ENCODE results near the gene OXA1L.

Gene OXA1L

DNA sequence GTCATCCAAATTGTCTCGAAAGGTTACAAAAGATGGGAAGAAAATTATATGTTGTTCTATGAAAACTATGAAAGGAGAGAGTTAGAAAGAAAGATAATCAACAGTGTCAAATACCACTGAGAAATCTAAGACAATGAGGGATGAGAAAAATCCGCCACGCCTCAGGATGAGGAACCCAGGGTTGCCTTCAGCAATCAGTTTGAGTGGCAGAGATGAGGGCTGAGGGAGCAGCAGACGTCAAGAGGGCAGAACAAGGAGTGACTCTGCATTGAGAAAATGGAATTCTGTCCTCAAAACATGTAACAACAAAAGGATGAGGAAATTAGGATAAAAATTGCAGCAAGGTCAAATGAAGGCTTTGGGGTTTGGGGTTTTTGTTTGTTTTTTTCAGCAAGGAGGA, 18.3 kb upstream of the OXA1L start:
- Histone ChIP-seq H3K4me1 (ENCODE audit: control insufficient read depth, low read length) (peaks cover 23% of the 10 kb centered on the region), H3K79me2 (ENCODE audit: control insufficient read depth, low read length) (no peaks in the 10 kb centered on the region), H3F3A (ENCODE audit: control insufficient read depth, insufficient read depth) (peaks cover 6% of the 10 kb centered on the region), H3K27me3 (ENCODE audit: control insufficient read depth, low read length) (no peaks in the 10 kb centered on the region), H3K9me2 (replicated peaks; ENCODE audit: control insufficient read depth, low read length) (no peaks in the 10 kb centered on the region), H3K9me3 (ENCODE audit: control insufficient read depth, insufficient read depth, low read length) (no peaks in the 10 kb centered on the region), H4K20me1 (ENCODE audit: control insufficient read depth, insufficient read depth, low read depth, low read length) (no peaks in the 10 kb centered on the region), H3K36me3 (ENCODE audit: control insufficient read depth, low read length) (no peaks in the 10 kb centered on the region), H3K4me3 (ENCODE audit: low read length) (peak overlapping the region; percentile 59), H3K27ac (ENCODE audit: low read depth, low read length) (peak overlapping the region; percentile 48), H3K4me2 (ENCODE audit: low read length) (peak overlapping the region; percentile 67)
- TF ChIP-seq, protein P1, sequence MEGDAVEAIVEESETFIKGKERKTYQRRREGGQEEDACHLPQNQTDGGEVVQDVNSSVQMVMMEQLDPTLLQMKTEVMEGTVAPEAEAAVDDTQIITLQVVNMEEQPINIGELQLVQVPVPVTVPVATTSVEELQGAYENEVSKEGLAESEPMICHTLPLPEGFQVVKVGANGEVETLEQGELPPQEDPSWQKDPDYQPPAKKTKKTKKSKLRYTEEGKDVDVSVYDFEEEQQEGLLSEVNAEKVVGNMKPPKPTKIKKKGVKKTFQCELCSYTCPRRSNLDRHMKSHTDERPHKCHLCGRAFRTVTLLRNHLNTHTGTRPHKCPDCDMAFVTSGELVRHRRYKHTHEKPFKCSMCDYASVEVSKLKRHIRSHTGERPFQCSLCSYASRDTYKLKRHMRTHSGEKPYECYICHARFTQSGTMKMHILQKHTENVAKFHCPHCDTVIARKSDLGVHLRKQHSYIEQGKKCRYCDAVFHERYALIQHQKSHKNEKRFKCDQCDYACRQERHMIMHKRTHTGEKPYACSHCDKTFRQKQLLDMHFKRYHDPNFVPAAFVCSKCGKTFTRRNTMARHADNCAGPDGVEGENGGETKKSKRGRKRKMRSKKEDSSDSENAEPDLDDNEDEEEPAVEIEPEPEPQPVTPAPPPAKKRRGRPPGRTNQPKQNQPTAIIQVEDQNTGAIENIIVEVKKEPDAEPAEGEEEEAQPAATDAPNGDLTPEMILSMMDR (IDR thresholded peaks at IDR 0.05; ENCODE audit: low read depth, low read length, poor library complexity, severe bottlenecking), result no peak
- TF ChIP-seq EZH2phosphoT487 (IDR thresholded peaks at IDR 0.05; ENCODE audit: borderline replicate concordance, low read length), result no peak

DNA sequence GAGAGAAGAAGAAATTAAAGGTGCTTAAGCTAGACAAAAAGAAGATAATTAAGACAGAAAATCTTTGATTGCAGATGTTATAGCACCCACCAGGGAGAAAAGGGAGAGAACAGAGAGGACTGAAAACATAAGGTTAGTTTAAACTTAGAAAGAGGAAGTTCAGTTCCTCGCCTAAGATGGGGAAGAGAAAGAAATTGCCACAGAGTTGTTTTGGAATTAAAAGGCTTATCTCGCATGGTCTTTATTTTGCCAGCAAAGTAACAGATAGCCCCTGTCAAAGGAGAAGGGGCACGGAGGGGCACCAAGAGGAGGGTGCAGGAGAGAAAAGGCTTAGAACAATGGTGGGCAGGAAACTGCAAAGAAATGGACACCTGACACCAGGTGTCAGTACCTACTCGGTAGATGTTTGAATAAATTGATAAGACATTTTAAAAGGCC, 17.8 kb upstream of the OXA1L start:
- H3K4me3 ChIP-seq (ENCODE audit: low read length), result peak overlapping the region; percentile 59
- no peaks in the 10 kb centered on the region for H3K36me3 ChIP-seq (ENCODE audit: control insufficient read depth, low read length)
- no peaks in the 10 kb centered on the region for H3K27me3 ChIP-seq (ENCODE audit: control insufficient read depth, low read length)
- TF ChIP-seq, protein P1 (IDR thresholded peaks at IDR 0.05; ENCODE audit: low read depth, low read length, poor library complexity, severe bottlenecking), result peak; percentile 31
- no peak for TF ChIP-seq EZH2phosphoT487 (IDR thresholded peaks at IDR 0.05; ENCODE audit: borderline replicate concordance, low read length)
- H4K20me1 ChIP-seq (ENCODE audit: control insufficient read depth, insufficient read depth, low read depth, low read length), result no peaks in the 10 kb centered on the region
- H3K4me2 ChIP-seq (ENCODE audit: low read length), result peak overlapping the region; percentile 67
- peaks cover 27% of the 10 kb centered on the region for H3K4me1 ChIP-seq (ENCODE audit: control insufficient read depth, low read length)
- H3K27ac ChIP-seq (ENCODE audit: low read depth, low read length), result peak overlapping the region; percentile 48
- peaks cover 6% of the 10 kb centered on the region for H3F3A ChIP-seq (ENCODE audit: control insufficient read depth, insufficient read depth)
- no peaks in the 10 kb centered on the region for H3K9me2 ChIP-seq (replicated peaks; ENCODE audit: control insufficient read depth, low read length)
- H3K9me3 ChIP-seq (ENCODE audit: control insufficient read depth, insufficient read depth, low read length), result no peaks in the 10 kb centered on the region
- no peaks in the 10 kb centered on the region for H3K79me2 ChIP-seq (ENCODE audit: control insufficient read depth, low read length)

- Histone ChIP-seq H3K4me1 (ENCODE audit: control insufficient read depth, low read length) (peaks cover 33% of the 10 kb centered on the region), H3K9me2 (replicated peaks; ENCODE audit: control insufficient read depth, low read length) (no peaks in the 10 kb centered on the region), H3K4me3 (ENCODE audit: low read length) (no peak overlapping the region), H3K4me2 (ENCODE audit: low read length) (no peak overlapping the region), H3K36me3 (ENCODE audit: control insufficient read depth, low read length) (no peaks in the 10 kb centered on the region), H3K27ac (ENCODE audit: low read depth, low read length) (no peak overlapping the region), H3K27me3 (ENCODE audit: control insufficient read depth, low read length) (no peaks in the 10 kb centered on the region), H3K9me3 (ENCODE audit: control insufficient read depth, insufficient read depth, low read length) (no peaks in the 10 kb centered on the region), H4K20me1 (ENCODE audit: control insufficient read depth, insufficient read depth, low read depth, low read length) (no peaks in the 10 kb centered on the region), H3F3A (ENCODE audit: control insufficient read depth, insufficient read depth) (peaks cover 6% of the 10 kb centered on the region), H3K79me2 (ENCODE audit: control insufficient read depth, low read length) (no peaks in the 10 kb centered on the region)
- TF ChIP-seq EZH2phosphoT487 (IDR thresholded peaks at IDR 0.05; ENCODE audit: borderline replicate concordance, low read length), result no peak
- TF ChIP-seq, protein P1 (IDR thresholded peaks at IDR 0.05; ENCODE audit: low read depth, low read length, poor library complexity, severe bottlenecking), result no peak
These were observed 14.1 kb upstream of the OXA1L start for GRCh38 chr14:22752422-22752821.

All from DOHH2 (cell line).